NOMO-1 (cell line): ENCODE data around the gene CSNK1D.

Experiments used
- DNase-seq, 2 experiments: peaks; one replicate each; lab custom pipeline; 2025; ENCODE audit not compliant: unreplicated experiment in 2 of 2; lab: John Stamatoyannopoulos, UW

CSNK1D gene

GRCh38 chr17:82273327-82274133 is at the start of gene CSNK1D:
TSS of gene CSNK1D (minus strand) at chr17:82273700. CDS start at chr17:82273381, 319 bp downstream.
- DNase-seq, result peak; percentile 74 to 81

DNA sequence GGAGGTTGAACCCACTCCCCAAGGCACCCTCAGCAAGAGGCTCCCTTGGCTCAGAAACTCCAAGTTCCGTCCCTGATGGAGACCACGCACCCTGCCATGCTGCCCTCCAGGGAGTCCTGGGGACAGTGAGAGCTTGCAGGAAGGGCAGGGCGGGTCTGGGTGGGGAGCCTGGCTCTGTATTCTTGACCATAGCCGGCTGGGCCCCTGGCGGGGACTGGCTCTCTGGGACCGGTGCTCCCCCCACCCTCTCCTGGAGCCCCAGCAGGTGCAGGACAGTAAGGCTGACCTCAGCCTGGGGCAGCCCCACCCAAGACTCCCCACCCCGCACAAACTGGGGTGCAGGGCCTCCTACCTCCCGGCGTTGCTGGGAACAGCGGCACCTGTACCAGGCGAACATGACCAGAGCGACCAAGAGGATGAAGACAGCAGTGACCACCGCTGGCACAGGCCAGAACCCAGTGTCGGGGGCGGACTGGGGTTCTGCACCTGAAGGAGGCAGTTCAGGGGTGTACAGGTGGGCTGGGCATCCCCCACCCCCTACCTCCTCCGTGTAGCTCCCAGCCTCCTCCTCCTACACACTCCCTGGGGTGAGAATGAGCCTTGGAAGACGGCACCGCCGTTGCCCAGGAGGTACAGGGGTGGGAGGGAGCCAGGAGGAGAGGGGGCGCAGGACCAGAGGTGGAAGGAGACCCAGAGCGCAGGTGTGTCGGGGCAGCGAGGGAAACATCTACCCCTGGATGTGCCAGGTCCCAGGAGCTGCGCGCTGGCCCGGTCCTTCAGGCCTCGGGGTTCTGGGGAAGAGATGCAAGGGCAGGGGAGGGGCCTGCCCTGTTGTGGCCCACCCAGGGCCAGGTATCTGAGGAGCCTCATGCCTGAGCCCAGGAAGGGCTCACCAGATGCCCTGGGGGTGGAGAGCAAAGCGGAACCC is 49.3 kb upstream of the CSNK1D start:
- no peak for DNase-seq

DNA sequence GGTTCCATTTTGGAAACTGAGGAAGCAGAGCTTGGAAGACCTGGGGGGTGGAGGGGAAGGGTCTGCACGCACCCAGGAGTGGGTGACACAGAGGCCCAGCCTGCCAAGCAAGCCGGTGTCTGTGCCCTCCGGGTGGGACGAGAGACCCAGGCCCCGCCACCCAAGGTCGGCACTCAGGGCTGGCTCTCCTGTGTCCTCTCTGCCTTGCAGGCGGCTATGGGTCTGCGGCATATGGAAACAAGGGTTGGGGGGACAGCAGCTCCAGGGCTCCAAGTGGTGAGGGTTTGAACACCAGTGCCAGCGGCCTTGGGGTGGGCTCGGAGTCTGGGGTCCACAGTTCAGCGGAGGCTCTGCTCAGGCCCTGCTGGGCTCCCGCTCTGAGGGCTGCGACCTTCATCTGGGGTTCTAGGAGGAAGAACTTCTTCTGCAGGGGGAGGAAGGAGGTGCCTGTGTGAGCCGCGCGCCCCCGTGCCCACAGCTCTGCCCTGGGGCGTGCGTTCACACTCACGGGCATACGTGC is 48.5 kb upstream of the CSNK1D start:
- no peak for DNase-seq

DNA sequence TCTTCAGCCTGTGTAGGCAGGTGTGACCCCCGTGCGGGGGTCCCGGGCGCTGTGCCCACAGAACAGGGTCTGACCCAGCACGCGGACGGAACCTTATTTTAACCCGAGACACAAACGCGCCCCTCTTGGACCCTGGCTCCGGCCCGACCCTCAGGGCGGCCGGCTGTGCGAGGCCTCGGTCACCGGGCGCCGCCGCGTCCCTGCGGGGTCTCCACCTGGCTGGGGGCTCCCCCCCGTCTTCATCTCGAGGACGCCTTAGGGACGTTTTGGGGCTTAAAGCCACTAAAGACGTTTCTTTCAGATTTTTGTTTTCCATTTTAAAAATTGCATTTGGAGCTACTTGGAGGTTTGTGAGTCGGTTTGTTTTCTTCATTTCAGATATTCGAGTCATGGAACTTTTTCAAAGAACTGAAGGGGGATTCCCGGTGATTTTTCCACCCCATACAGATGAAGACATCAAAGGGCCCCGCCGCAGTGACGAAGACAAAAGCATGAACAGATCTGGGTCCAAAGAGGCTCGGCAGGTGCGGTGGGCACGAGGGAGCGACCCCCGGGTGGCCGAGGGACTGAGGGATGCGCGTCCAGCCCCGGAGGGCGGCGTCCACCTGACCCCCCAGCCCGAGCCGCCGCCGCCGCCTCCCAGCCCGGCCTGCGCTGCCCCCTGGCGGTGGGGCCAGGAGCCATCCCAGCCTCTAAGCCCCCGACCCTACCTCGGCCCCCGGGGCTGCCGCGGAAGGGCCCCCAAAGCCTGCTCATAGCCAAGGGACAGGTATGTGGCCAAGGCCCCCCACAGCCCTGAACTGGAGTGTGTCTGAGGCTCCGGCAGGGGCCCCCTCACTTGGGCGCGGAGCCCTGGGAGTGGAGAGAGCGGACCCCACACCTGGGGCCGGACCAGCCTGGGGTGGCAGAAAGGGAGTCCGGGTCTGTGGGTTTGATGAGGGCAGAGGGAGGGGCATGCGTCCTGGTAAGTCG is 47.7 kb upstream of the CSNK1D start:
- DNase-seq, result no peak

- DNase-seq, result no peak
Measured at GRCh38 chr17:82320140-82320840, 46.8 kb upstream of the CSNK1D start.

- DNase-seq, result no peak
Measured at GRCh38 chr17:82319619-82320062, 46.1 kb upstream of the CSNK1D start.

DNA sequence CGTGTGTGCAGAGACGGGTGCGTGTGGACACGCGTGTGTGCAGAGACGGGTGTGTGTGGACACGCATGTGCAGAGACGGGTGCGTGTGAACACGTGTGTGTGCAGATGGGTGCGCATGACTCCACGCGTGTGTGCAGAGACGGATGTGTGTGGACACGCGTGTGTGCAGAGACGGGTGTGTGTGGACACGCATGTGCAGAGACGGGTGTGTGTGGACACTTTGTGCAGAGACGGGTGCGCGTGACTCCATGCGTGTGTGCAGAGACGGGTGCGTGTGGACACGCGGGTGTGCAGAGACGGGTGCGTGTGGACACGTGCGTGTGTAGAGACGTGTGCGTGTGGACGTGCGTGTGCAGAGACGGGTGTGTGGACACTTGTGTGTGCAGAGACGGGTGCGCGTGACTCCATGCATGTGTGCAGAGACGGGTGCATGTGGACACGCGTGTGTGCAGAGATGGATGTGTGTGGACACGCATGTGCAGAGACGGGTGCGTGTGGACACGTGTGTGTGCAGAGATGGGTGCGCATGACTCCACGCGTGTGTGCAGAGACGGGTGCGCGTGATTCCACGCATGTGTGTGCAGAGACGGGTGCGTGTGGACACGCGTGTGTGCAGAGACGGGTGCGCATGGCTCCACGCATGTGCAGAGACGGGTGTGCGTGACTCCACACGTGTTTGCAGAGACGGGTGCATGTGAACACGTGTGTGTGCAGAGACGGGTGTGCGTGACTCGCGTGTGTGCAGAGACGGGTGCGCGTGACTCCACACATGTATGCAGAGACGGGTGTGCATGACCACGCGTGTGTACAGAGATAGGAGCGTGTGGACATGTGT is 45.5 kb upstream of the CSNK1D start:
- no peak for DNase-seq

- no peak for DNase-seq
Measured at GRCh38 chr17:82318169-82318498, 44.6 kb upstream of the CSNK1D start.

GRCh38 chr17:82317394-82318168 is 44.1 kb upstream of the CSNK1D start, which contains the start of gene CD7:
TSS of gene CD7 (minus strand) at chr17:82317608. CDS start at chr17:82317495, 113 bp downstream.
- DNase-seq, result no peak

- DNase-seq, result no peak
Measured at GRCh38 chr17:82316651-82317393, 43.3 kb upstream of the CSNK1D start.

- no peak for DNase-seq
Measured at GRCh38 chr17:82315703-82316358, 42.3 kb upstream of the CSNK1D start.

GRCh38 chr17:82314727-82315605 is 41.5 kb upstream of the CSNK1D start:
- peak; percentile 24 to 35 for DNase-seq

DNA sequence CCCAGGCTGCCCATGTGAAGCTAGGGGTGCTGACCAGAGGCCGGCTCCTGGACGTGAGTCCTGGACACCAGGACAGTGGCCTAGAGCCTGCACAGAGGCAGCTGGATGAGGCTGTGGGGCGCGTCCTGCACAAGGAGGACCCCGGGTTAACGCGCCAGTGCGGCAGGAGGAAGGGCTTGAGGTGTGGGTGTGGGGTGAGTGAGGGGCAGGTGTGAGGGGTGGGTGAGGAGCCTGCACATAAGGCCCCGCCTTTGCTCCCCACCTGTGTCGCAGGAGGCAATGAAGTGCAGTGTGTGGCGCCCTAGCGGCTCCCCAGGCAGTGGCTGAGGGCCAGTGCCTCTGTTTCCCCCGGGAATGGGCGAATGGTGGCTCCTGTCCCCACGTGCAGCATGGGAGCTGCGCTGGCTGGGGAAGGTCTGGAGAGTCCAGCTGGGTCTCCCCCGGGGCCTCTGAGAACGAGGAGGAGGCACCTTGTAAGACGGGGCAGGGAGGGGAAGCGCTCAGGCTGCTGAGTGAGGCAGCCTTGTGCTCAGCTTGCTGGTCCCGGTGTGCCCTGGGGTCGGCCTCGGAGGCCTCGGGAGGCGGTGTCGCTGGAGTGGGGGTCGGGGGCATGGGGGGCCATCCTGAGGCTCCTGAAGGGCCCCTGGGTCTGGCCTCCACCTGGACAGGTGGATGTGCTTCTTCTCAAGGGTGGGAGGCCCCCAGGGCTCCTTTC is 40.7 kb upstream of the CSNK1D start:
- DNase-seq, result no peak

- DNase-seq, result no peak
Measured at GRCh38 chr17:82313195-82314011, 39.9 kb upstream of the CSNK1D start.
